ENCODE measurements around the gene C17orf107.

DNA sequence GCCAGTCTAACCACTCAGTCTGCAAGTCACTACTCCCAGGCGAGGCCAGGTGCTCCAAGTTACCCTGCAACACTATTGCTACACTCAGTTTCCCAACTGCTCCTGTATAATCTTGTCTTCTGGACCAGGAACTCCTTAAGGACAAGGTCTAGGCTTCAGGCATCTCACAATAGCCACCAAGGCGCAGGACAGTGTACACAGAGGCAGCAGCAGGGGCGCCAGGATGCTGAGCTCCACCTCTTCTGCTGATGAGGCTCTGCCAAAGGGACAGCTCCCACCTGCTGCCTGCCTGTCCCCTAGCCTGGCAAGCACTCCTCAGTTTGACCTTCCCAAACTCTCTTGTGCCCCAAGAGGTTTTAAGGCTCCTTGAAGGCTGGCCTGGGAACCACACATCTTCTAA, 37.1 kb downstream of the C17orf107 start:
- TF ChIP-seq, protein P1, sequence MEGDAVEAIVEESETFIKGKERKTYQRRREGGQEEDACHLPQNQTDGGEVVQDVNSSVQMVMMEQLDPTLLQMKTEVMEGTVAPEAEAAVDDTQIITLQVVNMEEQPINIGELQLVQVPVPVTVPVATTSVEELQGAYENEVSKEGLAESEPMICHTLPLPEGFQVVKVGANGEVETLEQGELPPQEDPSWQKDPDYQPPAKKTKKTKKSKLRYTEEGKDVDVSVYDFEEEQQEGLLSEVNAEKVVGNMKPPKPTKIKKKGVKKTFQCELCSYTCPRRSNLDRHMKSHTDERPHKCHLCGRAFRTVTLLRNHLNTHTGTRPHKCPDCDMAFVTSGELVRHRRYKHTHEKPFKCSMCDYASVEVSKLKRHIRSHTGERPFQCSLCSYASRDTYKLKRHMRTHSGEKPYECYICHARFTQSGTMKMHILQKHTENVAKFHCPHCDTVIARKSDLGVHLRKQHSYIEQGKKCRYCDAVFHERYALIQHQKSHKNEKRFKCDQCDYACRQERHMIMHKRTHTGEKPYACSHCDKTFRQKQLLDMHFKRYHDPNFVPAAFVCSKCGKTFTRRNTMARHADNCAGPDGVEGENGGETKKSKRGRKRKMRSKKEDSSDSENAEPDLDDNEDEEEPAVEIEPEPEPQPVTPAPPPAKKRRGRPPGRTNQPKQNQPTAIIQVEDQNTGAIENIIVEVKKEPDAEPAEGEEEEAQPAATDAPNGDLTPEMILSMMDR (IDR thresholded peaks at IDR 0.05), result no peak
- TF ChIP-seq POLR2AphosphoS5 (IDR thresholded peaks at IDR 0.05) (no peak), POLR2A (IDR thresholded peaks at IDR 0.05) (no peak), EP300 (IDR thresholded peaks at IDR 0.05; ENCODE audit: low read depth) (no peak)
